ENCODE measurements around the gene RASSF5. TPM values are rescaled to one million over a fixed set of nuclear protein-coding genes. Genes with fewer than 3 reads are reported as not detected.

RASSF5 gene, protein sequence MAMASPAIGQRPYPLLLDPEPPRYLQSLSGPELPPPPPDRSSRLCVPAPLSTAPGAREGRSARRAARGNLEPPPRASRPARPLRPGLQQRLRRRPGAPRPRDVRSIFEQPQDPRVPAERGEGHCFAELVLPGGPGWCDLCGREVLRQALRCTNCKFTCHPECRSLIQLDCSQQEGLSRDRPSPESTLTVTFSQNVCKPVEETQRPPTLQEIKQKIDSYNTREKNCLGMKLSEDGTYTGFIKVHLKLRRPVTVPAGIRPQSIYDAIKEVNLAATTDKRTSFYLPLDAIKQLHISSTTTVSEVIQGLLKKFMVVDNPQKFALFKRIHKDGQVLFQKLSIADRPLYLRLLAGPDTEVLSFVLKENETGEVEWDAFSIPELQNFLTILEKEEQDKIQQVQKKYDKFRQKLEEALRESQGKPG
- polyA plus RNA-seq (ENCODE audit: insufficient read length) = 5.1 TPM
- long read RNA-seq, donor 1, partial matches to known transcripts = 0 of 1 reads
- long read RNA-seq, donor 1, other reads (novel, unspliced or antisense) = 0 of 1 reads
- long read RNA-seq, donor 2, partial matches to known transcripts = 0 of 2 reads
- long read RNA-seq, donor 2, other reads (novel, unspliced or antisense) = 0 of 2 reads
- long read RNA-seq, donor 3, partial matches to known transcripts = 23 of 39 reads
- long read RNA-seq, donor 3, other reads (novel, unspliced or antisense) = 15 of 39 reads
- long read RNA-seq, donor 4, partial matches to known transcripts = 0 of 1 reads
- long read RNA-seq, donor 4, other reads (novel, unspliced or antisense) = 0 of 1 reads
- long read RNA-seq, donor 5, partial matches to known transcripts = 0 of 2 reads
- long read RNA-seq, donor 5, other reads (novel, unspliced or antisense) = 0 of 2 reads
- long read RNA-seq, donor 6, partial matches to known transcripts = 0 of 1 reads
- long read RNA-seq, donor 6, other reads (novel, unspliced or antisense) = 0 of 1 reads
- long read RNA-seq, donor 7, partial matches to known transcripts = 0 of 2 reads
- long read RNA-seq, donor 7, other reads (novel, unspliced or antisense) = 0 of 2 reads
- long read RNA-seq, donor 8, partial matches to known transcripts = 0 of 2 reads
- long read RNA-seq, donor 8, other reads (novel, unspliced or antisense) = 0 of 2 reads

DNA sequence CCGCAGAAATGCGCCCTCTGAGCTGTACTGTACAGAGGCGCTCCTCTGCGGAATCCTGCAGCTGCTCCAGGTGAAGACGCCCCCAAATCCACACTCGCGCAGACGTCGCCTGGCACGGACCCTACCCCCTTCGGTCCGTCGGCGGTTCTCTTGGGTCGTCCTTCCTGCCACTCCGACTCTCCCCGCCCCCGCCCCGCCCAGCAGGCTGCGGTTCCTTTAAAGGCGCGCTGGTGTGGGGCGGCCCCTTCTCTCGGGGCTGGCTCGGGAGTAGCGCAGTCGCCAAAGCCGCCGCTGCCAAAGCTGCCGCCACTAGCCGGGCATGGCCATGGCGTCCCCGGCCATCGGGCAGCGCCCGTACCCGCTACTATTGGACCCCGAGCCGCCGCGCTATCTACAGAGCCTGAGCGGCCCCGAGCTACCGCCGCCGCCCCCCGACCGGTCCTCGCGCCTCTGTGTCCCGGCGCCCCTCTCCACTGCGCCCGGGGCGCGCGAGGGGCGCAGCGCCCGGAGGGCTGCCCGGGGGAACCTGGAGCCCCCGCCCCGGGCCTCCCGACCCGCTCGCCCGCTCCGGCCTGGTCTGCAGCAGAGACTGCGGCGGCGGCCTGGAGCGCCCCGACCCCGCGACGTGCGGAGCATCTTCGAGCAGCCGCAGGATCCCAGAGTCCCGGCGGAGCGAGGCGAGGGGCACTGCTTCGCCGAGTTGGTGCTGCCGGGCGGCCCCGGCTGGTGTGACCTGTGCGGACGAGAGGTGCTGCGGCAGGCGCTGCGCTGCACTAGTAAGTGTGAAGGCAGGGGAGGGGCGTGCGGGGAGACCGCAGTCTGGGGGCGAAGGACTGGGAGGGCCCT lies at the start of gene RASSF5:
Gene RASSF5, plus strand, starts transcription at position 248 of the 846 bp plus-strand sequence. Its CDS starts 72 bp downstream, at position 320.
- no peak for DNase-seq

DNA sequence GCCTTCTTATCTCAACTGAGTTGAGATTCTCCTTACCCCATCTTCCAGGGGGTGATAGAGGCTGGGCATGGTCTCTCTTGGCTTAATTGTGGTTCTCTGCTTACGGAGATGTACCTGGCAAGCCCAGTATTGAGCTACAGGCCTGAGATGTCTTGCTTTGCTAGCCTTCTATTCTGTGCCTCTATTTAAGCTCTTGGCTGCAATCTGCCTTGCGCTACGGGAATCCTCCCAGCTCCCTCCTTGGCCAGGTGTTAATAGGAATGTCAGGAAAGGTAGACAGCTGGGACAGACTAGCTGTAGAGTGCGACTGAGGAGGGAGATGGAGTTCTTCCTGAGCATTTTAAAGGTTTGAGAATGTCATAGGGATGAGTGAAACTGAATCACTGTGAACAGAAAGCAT lies 47.6 kb upstream of the RASSF5 start:
- no peak for DNase-seq

DNA sequence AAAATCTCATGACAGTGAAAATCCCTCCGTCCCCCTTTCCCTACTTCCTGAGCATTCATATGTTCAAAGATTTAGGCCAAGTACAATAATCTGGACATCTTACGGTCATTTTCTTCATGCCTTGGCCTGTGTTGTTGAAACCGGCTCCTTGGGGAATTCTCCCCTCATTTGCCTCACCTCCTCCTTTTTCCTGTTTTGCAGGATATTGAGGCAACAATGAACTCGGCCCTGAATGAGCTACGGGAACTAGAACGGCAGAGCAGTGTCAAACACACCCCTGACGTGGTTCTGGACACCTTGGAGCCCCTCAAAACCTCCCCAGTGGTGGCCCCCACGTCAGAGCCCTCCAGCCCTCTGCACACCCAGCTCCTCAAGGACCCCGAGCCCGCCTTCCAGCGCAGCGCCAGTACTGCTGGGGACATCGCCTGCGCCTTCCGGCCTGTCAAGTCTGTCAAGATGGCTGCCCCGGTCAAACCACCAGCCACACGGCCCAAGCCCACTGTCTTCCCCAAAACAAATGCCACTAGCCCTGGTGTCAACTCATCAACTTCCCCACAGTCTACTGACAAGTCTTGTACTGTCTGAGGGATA lies 46.4 kb upstream of the RASSF5 start:
- no peak for DNase-seq

DNA sequence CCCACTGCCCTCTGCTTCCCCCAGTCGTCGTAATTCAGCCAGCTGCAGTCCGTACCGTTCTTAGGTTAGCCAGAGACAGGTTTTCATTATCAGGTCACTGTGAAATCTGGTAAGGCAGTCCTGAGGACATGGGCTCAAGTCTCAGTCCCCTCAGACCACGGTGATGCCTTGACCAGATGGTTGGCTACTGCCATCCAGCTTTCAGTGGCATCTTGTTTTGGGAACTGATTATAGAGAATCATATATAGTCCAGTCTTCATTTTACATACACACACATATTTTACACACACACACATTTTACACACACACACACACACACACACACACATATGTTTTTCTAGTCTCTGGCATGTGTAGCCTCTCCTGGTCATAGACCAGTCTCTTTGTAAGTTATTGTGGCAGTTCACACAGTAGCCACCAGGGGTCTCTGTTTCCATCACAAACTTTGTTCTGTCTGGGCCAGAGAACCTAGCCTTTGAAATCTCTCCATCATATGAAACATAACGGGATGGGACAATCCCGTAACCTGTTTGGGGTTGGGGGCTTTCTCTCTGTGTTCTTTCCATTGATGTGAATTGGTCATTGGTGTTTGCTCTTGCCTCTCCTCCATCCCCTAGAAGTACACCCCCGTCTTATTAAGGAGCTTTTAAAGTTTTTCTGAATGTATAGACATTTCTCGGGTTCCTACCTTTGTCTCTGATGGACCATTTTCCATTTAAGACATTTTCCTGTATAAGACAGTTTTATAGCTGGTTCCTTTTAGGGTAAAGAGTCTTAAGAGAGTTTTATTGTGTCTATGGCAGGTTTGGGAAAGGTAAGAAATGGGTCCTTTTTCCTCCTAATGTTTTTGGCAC lies 45.5 kb upstream of the RASSF5 start:
- peak; percentile 71 for DNase-seq

DNA sequence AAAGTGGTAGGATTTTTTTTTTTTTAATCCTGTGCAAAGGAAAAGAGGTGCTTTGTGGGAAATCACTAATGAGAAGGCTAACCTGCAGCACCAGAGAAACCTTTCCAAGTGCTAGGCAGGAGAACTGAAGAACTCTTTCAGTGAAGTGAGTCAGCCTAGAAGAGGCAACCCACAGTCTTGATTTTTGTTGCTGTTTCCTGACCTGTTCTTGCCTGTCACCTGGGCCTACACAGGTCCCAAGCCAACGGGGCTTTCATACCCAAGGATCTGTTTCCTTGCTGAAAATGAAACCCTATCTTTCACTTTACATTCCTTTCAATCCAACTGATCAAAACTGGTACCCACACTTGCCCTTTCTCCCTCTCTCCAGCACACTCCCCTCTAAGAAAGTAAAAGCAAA lies 44.2 kb upstream of the RASSF5 start:
- no peak for DNase-seq

DNA sequence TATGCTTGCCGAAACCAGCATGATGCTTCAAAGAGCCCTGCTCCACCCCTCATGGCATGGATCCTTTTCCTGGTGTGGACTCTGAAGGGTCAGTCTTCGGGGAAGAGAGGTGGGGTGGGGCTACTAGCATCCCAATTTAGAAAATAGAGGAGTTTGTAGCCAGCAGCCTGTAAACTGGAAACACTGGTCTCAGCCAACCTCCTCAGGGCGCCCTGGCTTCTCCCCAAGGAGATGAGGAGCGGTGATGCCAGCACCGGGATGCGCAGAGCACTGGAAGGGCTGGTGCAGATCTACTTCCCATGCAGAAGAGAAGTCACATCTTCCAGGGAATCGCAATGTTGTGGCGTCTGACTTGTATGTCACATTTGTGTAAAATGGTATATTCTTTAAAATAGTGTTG lies 43.4 kb upstream of the RASSF5 start:
- no peak for DNase-seq

DNA sequence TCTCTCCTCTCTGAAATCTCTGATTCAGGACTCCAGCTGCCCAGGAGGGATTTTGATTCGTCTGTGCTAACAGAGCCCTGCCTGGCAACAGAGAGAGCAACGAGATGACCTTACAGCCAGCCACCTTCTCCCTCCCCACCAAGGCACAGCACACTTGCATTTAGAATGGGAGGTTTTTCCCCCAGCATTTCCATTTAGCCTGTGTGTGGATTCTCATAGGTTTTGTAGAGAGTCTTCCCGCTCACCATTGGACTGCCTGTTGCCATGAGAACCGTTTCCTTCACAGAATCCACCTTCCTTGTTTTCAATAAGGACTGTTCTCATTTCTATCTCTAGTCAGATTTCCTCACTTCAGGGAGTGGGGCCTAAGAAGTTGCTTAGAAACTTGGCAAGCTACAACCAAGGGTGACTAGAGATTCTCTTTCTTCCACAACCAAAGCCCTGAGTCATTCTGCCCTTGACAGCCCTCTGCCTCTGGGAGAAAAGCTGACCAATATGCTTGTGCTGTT lies 42.8 kb upstream of the RASSF5 start:
- DNase-seq = no peak

DNA sequence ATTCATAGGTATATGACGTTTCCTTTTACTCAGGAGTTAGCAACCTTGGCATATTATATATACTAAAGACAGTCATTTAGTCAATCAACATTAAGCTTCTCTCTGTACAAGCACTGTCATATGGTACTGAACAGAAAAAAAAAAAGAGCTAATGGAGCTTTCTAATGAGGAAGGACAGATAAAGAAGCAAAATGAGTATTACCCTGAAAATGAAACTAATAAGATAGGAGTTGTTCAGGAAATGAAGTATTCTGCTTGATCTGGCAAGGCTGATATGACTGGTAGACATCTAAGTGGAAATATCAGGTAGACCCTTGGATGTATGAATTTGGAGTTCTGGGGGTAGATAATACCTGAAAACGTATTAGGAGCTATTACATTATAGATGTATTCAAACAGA lies 41.4 kb upstream of the RASSF5 start:
- no peak for DNase-seq

DNA sequence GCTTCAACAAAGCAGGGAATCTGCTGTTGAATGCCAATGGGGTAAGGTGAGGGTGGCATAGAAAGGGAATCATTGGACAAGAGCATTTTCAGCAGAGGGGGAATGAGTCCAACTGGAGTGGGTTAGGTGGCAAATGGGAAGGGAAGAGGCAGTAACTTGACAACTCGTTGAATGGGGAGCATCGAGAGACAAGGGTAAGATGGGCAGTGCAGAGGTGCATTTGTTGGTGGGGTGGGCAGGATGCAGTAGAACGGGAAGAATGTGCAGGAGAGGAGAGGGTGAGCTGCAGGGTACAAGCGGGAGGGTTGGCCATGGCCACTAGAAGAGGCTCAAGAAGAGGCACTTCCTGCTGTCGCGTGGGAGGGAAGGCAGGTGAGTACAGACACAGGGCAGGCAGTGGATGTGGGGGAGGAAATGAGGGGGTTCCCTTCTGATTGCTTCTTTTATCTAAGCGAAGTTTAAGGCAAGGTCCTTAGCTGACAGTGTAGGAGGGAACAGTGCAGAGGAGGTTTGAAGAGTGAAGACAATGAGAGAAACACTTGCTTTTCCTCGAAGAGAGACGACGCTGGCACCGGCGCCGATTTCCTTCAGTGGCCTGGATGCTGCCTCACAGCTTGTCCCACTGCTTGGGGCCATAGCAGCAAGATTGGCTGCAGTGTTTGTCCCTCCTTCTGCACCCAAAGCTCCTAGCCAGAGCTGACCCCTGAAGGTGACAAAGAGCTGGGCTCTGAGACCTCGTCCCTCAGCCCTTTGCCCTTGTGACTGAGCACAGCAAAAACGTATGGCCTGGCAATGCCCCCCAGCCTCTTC lies 40.3 kb upstream of the RASSF5 start:
- no peak for DNase-seq

DNA sequence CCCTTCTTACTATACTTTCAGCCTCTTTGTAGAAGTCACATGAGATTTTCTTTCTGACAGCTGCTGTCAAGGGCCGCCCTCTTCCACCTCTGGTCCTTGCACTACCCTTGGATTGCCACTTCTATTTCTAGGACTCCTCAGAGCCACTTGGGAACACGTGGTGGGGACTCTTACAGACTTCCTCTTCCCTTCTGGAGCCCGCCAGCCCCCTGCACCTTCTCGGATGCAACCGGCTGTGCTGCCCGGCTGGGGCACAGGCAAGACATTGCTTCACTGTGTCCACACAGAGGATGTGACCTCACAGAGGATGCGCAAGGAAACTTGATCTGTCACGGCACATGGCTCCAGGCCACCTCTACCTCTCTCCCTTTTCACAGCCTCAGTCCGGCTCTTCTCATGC lies 39.4 kb upstream of the RASSF5 start:
- peak; percentile 53 for DNase-seq

DNA sequence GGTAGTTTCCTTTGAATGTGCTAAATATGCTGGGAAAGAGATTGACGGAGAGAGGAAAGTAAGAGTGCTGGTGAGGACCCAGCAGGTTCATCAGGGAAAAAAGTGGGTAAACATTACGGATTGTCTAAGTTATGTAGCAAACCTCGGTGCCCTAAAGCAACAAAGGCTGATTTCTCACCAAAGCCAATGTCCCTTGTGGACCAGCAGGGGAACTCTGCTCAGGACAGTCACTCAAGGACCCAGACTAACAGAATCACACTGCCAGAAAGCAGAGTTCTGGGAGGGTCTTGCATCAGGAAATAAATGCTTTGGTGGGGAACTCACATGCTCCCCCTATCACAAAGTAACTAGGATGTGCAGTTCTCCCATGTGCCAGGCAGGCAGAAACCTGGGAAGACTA lies 38.8 kb upstream of the RASSF5 start:
- DNase-seq = no peak

DNA sequence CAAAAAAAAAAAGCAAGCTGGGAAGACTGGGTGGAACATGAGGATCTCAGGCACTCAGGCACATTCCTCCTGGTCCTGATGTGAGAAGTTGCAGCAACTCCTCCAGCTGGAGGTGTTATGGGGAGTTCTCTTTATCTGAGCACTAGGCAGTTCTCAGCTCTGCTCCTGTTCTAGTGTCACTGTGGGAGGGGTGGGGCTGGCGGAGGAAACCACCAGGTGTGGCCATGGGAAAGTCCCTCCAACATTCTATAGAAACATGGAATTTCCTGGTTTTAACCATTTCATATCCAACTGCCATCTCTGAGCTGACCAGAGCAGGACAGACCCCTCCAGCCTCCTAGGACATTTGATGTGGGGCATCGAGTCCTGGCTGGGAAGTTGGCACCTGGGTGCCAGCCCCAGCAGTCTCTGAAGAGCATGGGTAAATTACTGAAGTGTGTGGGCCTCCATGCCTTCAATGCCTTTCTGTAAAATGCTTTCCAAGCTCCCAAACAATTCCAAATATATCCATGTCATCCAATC lies 37.9 kb upstream of the RASSF5 start:
- no peak for DNase-seq

DNA sequence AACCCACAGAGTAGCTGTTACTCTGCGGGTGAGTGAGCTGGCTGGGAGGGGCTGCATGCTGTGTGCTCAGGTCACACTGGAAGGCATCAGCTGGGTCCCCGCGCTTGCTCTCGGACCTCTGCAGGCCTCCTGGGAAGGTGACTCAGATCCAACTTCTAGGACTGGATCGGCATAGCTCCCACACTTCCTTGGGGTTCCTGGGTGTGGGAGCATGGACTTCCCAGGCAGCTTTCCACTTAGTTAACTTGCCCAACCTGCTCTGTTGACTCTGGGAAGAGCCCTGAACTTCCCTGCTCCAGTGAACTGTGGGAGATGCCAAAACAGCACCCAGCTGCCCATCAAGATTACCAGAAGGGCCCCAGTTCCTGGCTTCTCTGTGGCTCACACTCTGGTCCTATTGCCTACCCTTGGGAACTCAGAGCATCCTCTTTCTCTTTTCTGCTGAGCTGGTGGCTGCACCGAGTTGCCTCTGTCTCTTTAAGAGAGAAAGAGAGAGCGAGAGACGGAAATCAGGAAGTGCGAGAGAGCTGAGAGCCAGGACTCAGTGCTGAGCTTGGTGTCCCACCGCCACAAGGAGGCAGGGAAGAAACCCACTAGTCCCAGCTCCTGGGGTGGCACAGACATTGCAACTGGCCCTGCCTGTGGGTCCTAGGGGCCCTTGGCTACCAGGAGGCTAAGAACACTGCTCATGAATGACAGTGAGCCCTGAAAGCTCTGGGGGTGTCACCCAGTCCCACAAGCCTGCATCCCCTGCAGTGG lies 37.2 kb upstream of the RASSF5 start, which contains the start of gene IKBKE:
Gene IKBKE, plus strand, starts transcription at position 544 of the 759 bp plus-strand sequence. CDS start 2,752 bp downstream, outside the sequence.
- DNase-seq = no peak

DNA sequence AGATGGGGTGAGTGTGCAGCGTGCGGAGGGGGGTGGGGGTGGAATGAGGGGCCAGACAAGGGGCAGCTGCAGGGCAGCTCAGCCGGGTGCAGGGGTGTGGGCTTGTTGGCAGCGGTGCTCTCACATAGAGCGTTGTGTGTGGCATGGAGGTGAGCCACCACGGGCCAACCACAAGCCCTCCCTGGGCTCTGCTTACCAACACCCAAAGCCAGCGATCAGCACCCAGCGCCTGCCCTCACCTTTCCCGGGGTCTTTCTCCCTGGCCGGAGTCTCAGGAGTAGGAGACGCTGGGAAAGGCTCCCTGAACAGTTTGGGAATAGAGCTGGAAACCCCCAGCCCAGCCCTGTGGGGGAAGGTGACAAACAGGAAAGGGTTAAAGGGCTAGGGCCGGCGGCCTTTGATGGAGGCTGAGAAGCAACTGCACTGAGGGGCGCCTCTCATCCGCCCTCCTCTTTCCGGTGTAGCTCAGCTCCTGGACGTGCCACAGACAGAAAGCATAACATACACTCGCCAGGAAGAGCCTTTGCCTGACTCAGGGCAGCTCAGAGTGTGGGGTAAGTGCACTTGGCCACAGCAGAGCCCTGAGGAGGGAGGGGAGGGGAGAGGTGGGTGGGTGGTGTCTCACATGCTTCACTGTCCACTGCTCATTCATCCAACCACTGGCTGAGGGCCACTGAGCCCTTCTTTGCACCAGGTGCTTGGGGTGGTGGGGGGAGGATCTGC lies 36.5 kb upstream of the RASSF5 start:
- no peak for DNase-seq

DNA sequence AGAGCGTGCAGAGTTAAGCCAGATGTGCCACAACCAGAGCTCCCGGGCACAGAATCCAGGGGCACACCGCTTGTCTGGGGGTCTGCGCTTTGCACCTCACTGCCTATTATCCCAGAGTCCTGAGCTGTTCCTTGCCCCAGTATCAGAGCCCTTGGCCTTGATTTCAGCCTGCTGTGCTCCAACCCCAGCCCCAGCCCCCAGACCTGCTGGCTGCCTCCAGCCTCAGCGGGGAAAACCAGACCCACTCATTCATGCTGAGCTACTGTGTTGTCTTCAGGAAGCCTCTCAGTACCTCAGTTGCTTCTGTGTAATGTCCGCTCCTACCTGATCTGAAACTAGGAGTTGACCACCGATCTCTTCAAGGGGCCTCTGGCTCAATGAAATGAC lies 35.9 kb upstream of the RASSF5 start:
- DNase-seq = no peak

DNA sequence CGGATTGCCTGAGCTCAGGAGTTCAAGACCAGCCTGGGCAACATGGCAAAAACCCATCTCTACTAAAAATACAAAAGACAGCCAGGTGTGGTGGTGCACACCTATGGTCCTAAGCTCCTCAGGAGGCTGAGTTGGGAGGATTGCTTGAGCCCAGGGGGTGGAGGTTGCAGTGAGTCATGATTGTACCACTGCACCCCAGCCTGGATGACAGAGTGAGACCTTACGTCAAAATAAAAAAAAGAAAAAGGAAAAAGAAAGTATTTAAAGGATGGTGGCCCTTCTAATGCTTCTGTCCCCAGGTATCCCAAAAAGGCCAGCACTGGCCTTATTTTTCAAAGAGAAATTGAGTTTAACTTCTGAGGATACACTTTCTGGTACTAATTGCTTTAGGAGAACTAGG lies 35.3 kb upstream of the RASSF5 start:
- no peak for DNase-seq

DNA sequence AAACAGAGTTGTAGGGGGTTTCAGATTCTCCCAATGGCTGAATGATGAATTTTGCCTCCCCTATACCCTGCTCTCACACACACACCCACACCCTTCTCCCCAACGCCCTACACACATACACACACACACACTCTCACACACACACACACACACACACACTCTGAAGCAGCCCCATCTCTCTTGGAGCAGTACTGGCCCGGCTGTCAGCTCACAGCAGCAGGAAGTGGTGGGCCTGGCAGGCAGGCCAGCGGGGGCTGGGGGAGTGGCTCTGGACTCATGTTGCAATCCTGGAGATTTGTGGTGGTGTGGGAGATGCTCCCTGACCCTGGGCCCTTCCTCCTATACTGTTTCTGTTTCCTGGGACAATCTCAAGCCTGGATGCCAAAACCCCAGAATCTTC lies 34.9 kb upstream of the RASSF5 start:
- DNase-seq = peak; percentile 50

Data from left kidney (tissue), 8 donors.